Muscle of leg (tissue), 11 donors: ENCODE data around the gene GP5. TPM values are rescaled to one million over a fixed set of nuclear protein-coding genes. Genes with fewer than 3 reads are reported as not detected.

ENCODE experiments used
- DNase-seq: peaks from one replicate; pipeline ENCODE4 v3.0.0; 2013
- H3K27ac ChIP-seq: one replicate; pipeline ENCODE4 v1.5.1; 2013; ENCODE audit warnings: mild to moderate bottlenecking, low read length, control low read depth
- H3K27me3 ChIP-seq: one replicate; pipeline ENCODE4 v1.6.1; 2013; ENCODE audit warnings: low read length; ENCODE audit not compliant: control insufficient read depth, insufficient read depth
- H3K36me3 ChIP-seq: one replicate; pipeline ENCODE4 v1.6.1; 2013; ENCODE audit warnings: low read length; ENCODE audit not compliant: control insufficient read depth, insufficient read depth
- H3K4me1 ChIP-seq: one replicate; pipeline ENCODE4 v1.6.1; 2013; ENCODE audit warnings: low read length; ENCODE audit not compliant: control insufficient read depth, insufficient read depth
- H3K4me3 ChIP-seq: one replicate; pipeline ENCODE4 v1.5.1; 2013; ENCODE audit warnings: low read length, control low read depth
- H3K9me3 ChIP-seq: replicated peaks from 2 replicates; pipeline ENCODE4 v1.6.1; 2013; ENCODE audit warnings: low read depth, low read length; ENCODE audit not compliant: control insufficient read depth
- WGBS: methylation state at CpG from one replicate; pipeline ENCODE4 v1.1.5; 2013; ENCODE audit warnings: missing lambda C conversion rate; ENCODE audit not compliant: insufficient coverage; 5-methylcytosine and 5-hydroxymethylcytosine counted together
- polyA plus RNA-seq, 8 donors: library from polyadenylated mRNA; unstranded; fragments of 120-200 nt; gene quantifications; one replicate each; pipeline versions ENCODE4 v1.2.1 to v1.2.3, GENCODE V29; 2013; ENCODE audit warnings: inconsistent platforms in 1 of 8, low replicate concordance in 1 of 8; ENCODE audit not compliant: insufficient read length in 8 of 8, insufficient read depth in 1 of 8
- total RNA-seq: library from RNA; stranded (reverse); fragments of 120-200 nt; gene quantifications from one replicate; pipeline ENCODE4 v1.2.4, GENCODE V29; 2013

Gene GP5
- total and polyA plus RNA-seq, 9 donors = 0.07 to 0.52 (median 0.25) TPM

DNA sequence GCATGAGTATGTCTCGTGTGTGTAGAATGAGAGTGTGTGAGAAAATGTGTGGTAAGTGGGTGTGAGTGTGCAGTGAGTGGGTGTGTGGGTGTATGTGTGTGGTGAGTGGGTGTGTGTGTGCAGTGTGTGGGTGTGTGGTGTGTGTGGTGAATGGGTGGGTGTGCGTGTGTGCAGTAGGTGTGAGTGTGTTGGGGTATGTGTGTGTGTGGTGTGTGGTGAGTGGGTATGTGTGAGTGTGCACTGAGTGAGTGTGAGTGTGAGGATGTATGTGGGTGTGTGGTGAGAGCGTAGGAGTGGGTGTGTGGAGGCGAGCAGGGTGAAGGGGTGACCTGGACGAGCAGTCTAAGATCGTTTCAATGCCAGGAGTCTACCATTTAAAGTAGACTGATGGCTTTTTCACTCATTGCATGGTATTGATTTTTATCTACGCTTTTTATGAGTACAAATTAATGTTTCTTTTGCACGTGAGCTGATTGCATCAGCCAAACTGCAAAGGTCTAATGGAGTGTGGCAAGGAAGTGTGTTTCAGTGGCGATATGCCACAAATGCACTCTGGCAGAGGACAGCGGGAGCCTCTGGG is 46.3 kb downstream of the GP5 start:
- H3K9me3 ChIP-seq = no peaks in the 10 kb centered on the region
- 95% methylated on average over 6 of the region's 10 CpGs for WGBS
- DNase-seq = no peak

DNA sequence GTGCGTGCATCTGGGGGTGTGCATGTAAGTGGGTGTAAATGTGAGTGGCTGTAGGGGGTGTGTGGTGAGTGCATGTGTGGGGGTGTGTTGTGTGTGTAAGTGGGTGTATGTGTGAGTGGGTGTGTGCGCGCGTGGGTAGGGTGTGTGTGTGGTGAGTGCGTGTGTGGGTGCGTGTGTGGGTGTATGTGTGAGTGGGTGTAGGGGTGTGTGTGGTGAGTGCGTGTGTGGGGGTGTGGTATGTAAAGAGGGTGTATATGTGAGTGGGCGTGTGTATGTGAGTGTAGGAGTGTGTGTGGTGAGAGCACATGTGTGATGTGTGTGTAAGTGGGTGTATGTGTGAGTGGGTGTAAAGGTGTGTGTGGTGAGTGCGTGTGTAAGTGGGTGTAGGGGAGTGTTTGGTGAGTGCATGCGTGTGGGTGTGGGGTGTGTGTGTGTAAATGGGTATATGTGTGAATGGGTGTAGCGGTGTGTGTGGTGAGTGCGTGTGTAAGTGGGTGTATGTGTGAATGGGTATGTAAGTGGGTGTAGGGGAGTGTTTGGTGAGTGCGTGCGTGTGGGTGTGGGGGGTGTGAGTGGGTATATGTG is 47.0 kb downstream of the GP5 start:
- Histone ChIP-seq H3K4me3 (no peak overlapping the region), H3K27me3 (peaks cover 12% of the 10 kb centered on the region), H3K9me3 (no peaks in the 10 kb centered on the region), H3K36me3 (no peaks in the 10 kb centered on the region), H3K4me1 (no peaks in the 10 kb centered on the region), H3K27ac (no peak overlapping the region)
- 98% methylated on average over 14 of the region's 14 CpGs for WGBS
- DNase-seq = no peak

More for the DNA sequence above, 46.3 kb downstream of the GP5 start:
- H3K27me3 ChIP-seq = peaks cover 18% of the 10 kb centered on the region
- no peaks in the 10 kb centered on the region for H3K36me3 ChIP-seq
- H3K27ac ChIP-seq = no peak overlapping the region
- H3K4me3 ChIP-seq = no peak overlapping the region
- no peaks in the 10 kb centered on the region for H3K4me1 ChIP-seq

DNA sequence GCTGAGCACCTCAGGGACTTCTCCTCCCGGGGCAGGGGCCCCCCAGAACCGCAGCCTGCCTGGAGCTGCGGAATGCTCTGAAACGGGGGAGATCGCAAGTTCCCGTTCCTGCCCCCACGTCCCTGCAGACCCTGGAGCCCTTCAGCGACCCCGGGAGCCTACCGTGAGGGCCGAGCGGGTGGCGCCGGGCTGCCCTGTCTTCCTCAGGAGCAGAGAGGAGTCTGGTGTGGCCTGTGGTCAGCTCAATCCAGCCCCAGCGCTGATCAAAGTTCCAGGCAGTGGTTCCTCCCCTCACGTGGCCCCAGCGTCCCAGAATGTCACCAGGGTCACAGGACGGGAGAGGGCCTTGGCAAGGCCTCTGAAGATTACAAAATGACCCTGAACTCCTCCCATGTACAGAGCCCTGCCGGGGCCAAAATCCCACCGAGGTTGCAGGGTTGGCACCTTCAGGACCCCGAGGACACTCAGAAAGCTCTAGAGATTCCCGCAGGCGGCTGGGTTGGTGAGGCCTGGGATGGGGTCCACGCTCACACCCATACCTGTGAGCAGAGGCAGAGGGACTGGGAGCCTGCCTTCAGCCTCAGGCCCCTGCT is 47.9 kb downstream of the GP5 start, which contains the start of gene CPN2:
Gene CPN2 (minus strand): TSS at position 249 of the 593 bp plus-strand sequence. CDS start 8,626 bp downstream, outside the sequence.
- no peak for DNase-seq
- no peak within 1 kb of the TSS for H3K4me3 ChIP-seq
- no peaks in the 10 kb centered on the region for H3K4me1 ChIP-seq
- H3K9me3 ChIP-seq = no peaks in the 10 kb centered on the region
- H3K27me3 ChIP-seq = peaks cover 7% of the 10 kb centered on the region
- WGBS = 76% methylated on average over 18 of the region's 24 CpGs
- H3K36me3 ChIP-seq = no peaks in the 10 kb centered on the region
- H3K27ac ChIP-seq = no peak within 1 kb of the TSS

DNA sequence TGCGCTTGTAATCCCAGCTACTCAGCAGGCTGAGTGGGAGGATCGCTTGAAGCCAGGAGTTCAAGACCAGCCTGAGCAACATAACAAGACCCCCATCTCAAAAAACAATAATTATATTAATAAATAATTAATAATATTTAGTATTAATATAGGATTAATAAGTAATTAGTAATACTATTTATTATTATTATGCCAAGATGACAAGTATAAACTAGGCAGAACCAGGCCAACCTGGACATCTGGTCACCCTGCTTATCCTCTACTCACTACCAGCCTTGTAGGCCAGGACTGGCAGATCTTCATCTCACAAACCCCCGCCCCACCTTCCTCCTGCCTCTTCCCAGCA is 48.4 kb downstream of the GP5 start:
- Histone ChIP-seq H3K4me3 (no peak overlapping the region), H3K4me1 (no peaks in the 10 kb centered on the region), H3K27ac (no peak overlapping the region), H3K9me3 (no peaks in the 10 kb centered on the region), H3K27me3 (peaks cover 7% of the 10 kb centered on the region), H3K36me3 (no peaks in the 10 kb centered on the region)
- WGBS = 86% methylated on average over 1 of the region's 3 CpGs
- no peak for DNase-seq

DNA sequence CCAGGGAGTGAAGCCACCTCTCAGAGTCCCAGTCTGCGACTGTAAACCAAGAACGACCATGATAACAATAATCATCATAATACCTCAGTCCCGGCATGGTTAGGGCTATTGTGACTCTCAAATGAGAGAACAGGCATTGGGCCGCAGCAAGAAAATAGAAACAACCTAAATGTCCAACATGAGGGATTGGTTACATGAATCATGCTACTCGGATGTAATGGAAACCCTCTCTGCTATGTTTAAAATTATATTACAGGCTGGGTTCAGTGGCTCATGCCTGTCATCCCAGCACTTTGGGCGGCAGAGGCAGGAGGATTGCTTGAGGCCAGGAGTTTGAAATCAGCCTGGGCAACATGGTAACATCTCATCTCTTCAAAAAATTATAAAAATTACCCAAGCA is 50.7 kb downstream of the GP5 start:
- Histone ChIP-seq H3K4me3 (no peak overlapping the region), H3K36me3 (no peaks in the 10 kb centered on the region), H3K9me3 (no peaks in the 10 kb centered on the region), H3K4me1 (no peaks in the 10 kb centered on the region), H3K27me3 (peaks cover 9% of the 10 kb centered on the region), H3K27ac (no peak overlapping the region)
- WGBS = 100% methylated on average over 1 of the region's 6 CpGs
- no peak for DNase-seq

DNA sequence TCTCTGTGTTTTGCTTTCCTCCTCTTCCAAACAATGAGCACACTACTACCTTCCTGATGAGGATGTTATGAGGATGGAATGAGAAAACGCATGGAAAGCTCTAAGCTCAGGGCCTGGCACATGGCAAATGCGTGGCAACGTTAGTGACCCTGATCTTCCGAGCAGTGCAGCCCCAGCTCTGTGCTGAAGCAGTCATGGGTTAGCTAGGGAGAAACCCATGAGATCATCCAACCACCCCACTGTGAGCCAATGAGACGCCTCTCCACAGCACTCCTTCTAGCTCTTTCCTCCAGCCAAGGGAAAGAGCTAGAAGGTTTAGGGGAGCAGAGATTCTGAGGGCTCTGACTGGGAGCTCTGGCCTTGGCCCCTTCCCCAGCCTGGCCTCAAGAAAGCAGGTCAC is 52.4 kb downstream of the GP5 start:
- H3K4me3 ChIP-seq = no peak overlapping the region
- 60% methylated on average over 1 of the region's 5 CpGs for WGBS
- H3K4me1 ChIP-seq = no peaks in the 10 kb centered on the region
- H3K36me3 ChIP-seq = no peaks in the 10 kb centered on the region
- H3K9me3 ChIP-seq = no peaks in the 10 kb centered on the region
- H3K27me3 ChIP-seq = peaks cover 19% of the 10 kb centered on the region
- DNase-seq = no peak
- H3K27ac ChIP-seq = no peak overlapping the region

DNA sequence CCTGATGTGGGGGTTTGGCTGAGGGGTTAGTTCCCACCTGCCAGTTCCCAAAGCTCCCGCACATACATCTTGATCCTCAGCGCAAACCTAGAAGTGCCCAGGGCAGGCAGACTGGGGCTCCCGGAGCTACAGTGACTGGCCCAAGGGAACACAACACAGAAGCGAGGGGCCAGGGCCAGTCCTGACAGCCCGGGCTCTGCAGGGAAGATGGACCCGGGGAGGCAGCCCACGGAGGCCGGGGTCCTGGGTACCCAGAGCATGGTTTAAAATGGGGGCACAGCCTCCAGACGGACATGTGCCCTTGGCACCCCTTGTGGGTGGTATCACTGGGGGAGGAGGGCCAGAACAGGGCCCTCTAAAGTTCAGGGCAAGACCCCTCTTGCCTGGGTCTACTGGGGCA is 53.0 kb downstream of the GP5 start:
- Histone ChIP-seq H3K27me3 (peaks cover 19% of the 10 kb centered on the region), H3K36me3 (no peaks in the 10 kb centered on the region), H3K9me3 (no peaks in the 10 kb centered on the region), H3K27ac (no peak overlapping the region), H3K4me3 (no peak overlapping the region), H3K4me1 (no peaks in the 10 kb centered on the region)
- DNase-seq = no peak
- 88% methylated on average over 9 of the region's 9 CpGs for WGBS

Other genes starting within 250 kb of the GP5 start
- gene CPN2, start 47.9 kb downstream of the GP5 start, total RNA-seq = 0.04 TPM
- under 1 TPM in 5 of 8 donors, not detected in 3; 0.05 to 0.21 (median 0.07) TPM for gene CPN2, start 47.9 kb downstream of the GP5 start, polyA plus RNA-seq
- gene LRRC15, start 29.5 kb downstream of the GP5 start, total RNA-seq = 1.7 TPM
- 1 to 10 TPM in 1 of 8 donors, under 1 TPM in 7; 0.23 to 1.2 (median 0.45) TPM for gene LRRC15, start 29.5 kb downstream of the GP5 start, polyA plus RNA-seq
- gene ATP13A3, start 87.7 kb upstream of the GP5 start, total RNA-seq = 35.2 TPM
- 10 to 100 TPM; 16.0 to 33.2 (median 22.0) TPM for gene ATP13A3, start 87.7 kb upstream of the GP5 start, polyA plus RNA-seq
- gene TMEM44, start 234.2 kb upstream of the GP5 start, total RNA-seq = 10.0 TPM
- 10 to 100 TPM; 17.3 to 26.2 (median 20.6) TPM for gene TMEM44, start 234.2 kb upstream of the GP5 start, polyA plus RNA-seq